Panc1 (cell line): ENCODE measurements around the gene CEACAM7. TPM values are rescaled to one million over a fixed set of nuclear protein-coding genes. Genes with fewer than 3 reads are reported as not detected.

Experiments
- ATAC-seq: fragments of 200-7000 bp; cut with Tn5 transposase; 2 replicates; pipeline ENCODE4 v1.9.1; 2020; ENCODE audit warnings: mild to moderate bottlenecking, moderate library complexity
- BruUV-seq: library from RNA; stranded (reverse); fragments of 400-500 nt; replicated peaks from 2 replicates; lab custom pipeline; 2021; lab: Mats Ljungman, UMichigan
- CTCF ChIA-PET: fragments of 300-600 bp; sonication (Branson Sonifier 250); formaldehyde crosslinking; loops from one replicate; lab custom pipeline; 2022; ENCODE audit warnings: antibody characterized with exemption; lab: Charles Lee
- POLR2A ChIA-PET: fragments of 300-600 bp; sonication (Branson Sonifier 250); formaldehyde crosslinking; loops from one replicate; lab custom pipeline; 2022; ENCODE audit warnings: antibody characterized with exemption; lab: Charles Lee
- DNase-seq: peaks from one replicate; pipeline ENCODE4 v3.0.0-alpha.2; 2010; ENCODE audit warnings: low read depth, low spot score
- H3K27ac ChIP-seq: 2 replicates; pipeline ENCODE4 v1.5.1; 2011; ENCODE audit warnings: mild to moderate bottlenecking, low read length, inconsistent platforms
- H3K27me3 ChIP-seq: fragments of 200-500 bp; sonication (Bioruptor generic); 2 replicates; pipeline ENCODE4 v1.6.0; 2014; ENCODE audit warnings: low read length, inconsistent platforms; ENCODE audit not compliant: control insufficient read depth, insufficient read depth
- H3K36me3 ChIP-seq: fragments of 200-500 bp; sonication (Bioruptor generic); 2 replicates; pipeline ENCODE4 v1.5.1; 2014; ENCODE audit warnings: inconsistent platforms, mild to moderate bottlenecking, low read length, moderate library complexity; ENCODE audit not compliant: control insufficient read depth, insufficient read depth
- H3K4me1 ChIP-seq: 2 replicates; pipeline ENCODE4 v1.5.1; 2011; ENCODE audit warnings: inconsistent platforms, mild to moderate bottlenecking, low read length, moderate library complexity; ENCODE audit not compliant: control insufficient read depth, insufficient read depth
- H3K4me3 ChIP-seq, 2 experiments: 2 replicates each; pipeline ENCODE4 v1.5.1; 2011 to 2012; ENCODE audit warnings: low read depth in 2 of 2, low read length in 2 of 2, mild to moderate bottlenecking in 2 of 2, inconsistent platforms in 1 of 2, moderate library complexity in 1 of 2
- H3K9me3 ChIP-seq: fragments of 200-500 bp; sonication (Bioruptor generic); 2 replicates; pipeline ENCODE4 v1.5.1; 2014; ENCODE audit warnings: low read depth, mild to moderate bottlenecking, inconsistent platforms, low read length, moderate library complexity; ENCODE audit not compliant: control insufficient read depth, insufficient read depth
- CTCF ChIP-seq: fragments of 450-650 bp; IDR thresholded peaks from 2 replicates; pipeline ENCODE4 v1.5.1; 2017; ENCODE audit warnings: mild to moderate bottlenecking
- POLR2AphosphoS5 ChIP-seq: IDR thresholded peaks from 2 replicates; pipeline ENCODE4 v1.6.1; 2012; ENCODE audit warnings: mild to moderate bottlenecking, low read depth, low read length, moderate library complexity
- REST ChIP-seq, 2 experiments: IDR thresholded peaks; 2 replicates each; pipeline ENCODE4 v1.6.1; 2011 to 2012; ENCODE audit warnings: low read depth in 2 of 2, control low read depth in 1 of 2, low read length in 1 of 2, mild to moderate bottlenecking in 1 of 2, moderate library complexity in 1 of 2; ENCODE audit not compliant: insufficient read depth in 1 of 2
- SIN3A ChIP-seq: IDR thresholded peaks from 2 replicates; pipeline ENCODE4 v1.6.1; 2012; ENCODE audit warnings: low read depth, mild to moderate bottlenecking, low read length, moderate library complexity, borderline replicate concordance; ENCODE audit not compliant: insufficient read depth
- TCF7L2 ChIP-seq: IDR thresholded peaks from 2 replicates; pipeline ENCODE4 v1.6.1; 2011; ENCODE audit warnings: mild to moderate bottlenecking, low read depth, low read length, inconsistent platforms
- in situ Hi-C: cut with HindIII; loops from 2 replicates; pipeline ENCODE4 v1.10.0; 2016; ENCODE audit warnings: low sequenced_read_pairs, low pct_unique_long_range_greater_than_20kb
- intact Hi-C: fragments of 100-400 bp; cut with micrococcal nuclease; formaldehyde crosslinking; loops from one replicate; pipeline ENCODE4 v1.10.0; 2022; ENCODE audit not compliant: unreplicated experiment
- total RNA-seq: library from RNA; stranded (reverse); gene quantifications from one replicate; pipeline ENCODE4 v1.2.1, GENCODE V29; 2021; ENCODE audit not compliant: unreplicated experiment

CEACAM7 gene
- total RNA-seq, 1 experiment from 2014 or later, result not detected

DNA sequence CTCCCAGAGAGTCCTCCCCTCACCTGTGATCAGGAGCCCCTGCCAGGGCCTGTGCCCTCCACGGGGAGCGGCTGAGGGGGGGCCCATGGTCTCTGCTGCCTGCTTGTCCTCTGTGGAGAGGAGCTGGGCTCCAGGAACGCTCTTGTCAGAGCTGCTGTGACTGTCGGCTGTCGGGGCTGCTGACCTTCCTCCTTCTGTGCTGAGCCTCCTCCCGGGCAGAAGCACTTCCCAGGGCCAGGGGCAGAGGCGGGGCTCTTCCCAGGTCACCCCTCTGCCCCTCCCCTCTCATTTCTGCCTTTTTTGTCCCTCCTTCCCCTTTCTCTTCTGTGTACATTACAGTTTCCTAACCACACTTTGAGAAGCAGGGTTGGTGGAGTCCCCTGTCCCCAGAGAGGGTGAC, 61.2 kb downstream of the CEACAM7 start, which contains the start of gene CEACAM4:
TSS of gene CEACAM4 (minus strand) at position 198 of the 400 bp plus-strand sequence. CDS start at position 87, 111 bp downstream.
- ChIA-PET POLR2A (no interaction called here), CTCF (no interaction called here)
- Histone ChIP-seq H3K9me3 (no peaks in the 10 kb centered on the region), H3K27ac (no peak within 1 kb of the TSS), H3K4me3 (no peak within 1 kb of the TSS), H3K4me1 (no peaks in the 10 kb centered on the region), H3K27me3 (peaks cover 4% of the 10 kb centered on the region), H3K36me3 (no peaks in the 10 kb centered on the region)
- no TSS peak for BruUV-seq
- DNase-seq, result no peak
- intact Hi-C loops, result no loop called here
- no peak for ATAC-seq
- in situ Hi-C loops, result no loop called here
- no peak for TF ChIP-seq POLR2AphosphoS5
- TF ChIP-seq CTCF, result no peak
- no peak for TF ChIP-seq SIN3A

GRCh38 chr19:41626278-41626677, 61.8 kb downstream of the CEACAM7 start:
- in situ Hi-C loops, result no loop called here
- H3K4me3 ChIP-seq, result no peak overlapping the region
- H3K27ac ChIP-seq, result no peak overlapping the region
- no peaks in the 10 kb centered on the region for H3K36me3 ChIP-seq
- POLR2A ChIA-PET, result no interaction called here
- H3K27me3 ChIP-seq, result peaks cover 3% of the 10 kb centered on the region
- no TSS peak for BruUV-seq
- DNase-seq (no peak), ATAC-seq (no peak)
- intact Hi-C loops, result no loop called here
- no peaks in the 10 kb centered on the region for H3K9me3 ChIP-seq
- no peak for TF ChIP-seq TCF7L2
- TF ChIP-seq REST (IDR thresholded peaks at IDR 0.05; ENCODE audit: insufficient read depth in 1 of 2, low read depth in 2 of 2, low read length in 1 of 2), result no peak
- no peak for TF ChIP-seq POLR2AphosphoS5
- TF ChIP-seq CTCF, result no peak
- TF ChIP-seq SIN3A, result no peak
- H3K4me1 ChIP-seq, result no peaks in the 10 kb centered on the region
- CTCF ChIA-PET, result no interaction called here
